Measurements from ENCODE around the gene TMPRSS2.

The TMPRSS2 gene

GRCh38 chr21:41459884-41460534, 47.9 kb downstream of the TMPRSS2 start:
- intact Hi-C loops (cut with DNase I): loop anchor here (10.0 kb wide), 1 partner anchor 175 kb away; no protein-coding TSS in a partner anchor
- DNase-seq: no peak

- no peak for DNase-seq
- intact Hi-C loops (cut with DNase I): no loop called here
These were observed 49.4 kb downstream of the TMPRSS2 start for GRCh38 chr21:41458559-41458958.

GRCh38 chr21:41458121-41458520, 49.8 kb downstream of the TMPRSS2 start:
- no peak for DNase-seq
- intact Hi-C loops (cut with DNase I): no loop called here

GRCh38 chr21:41453761-41454160, 54.2 kb downstream of the TMPRSS2 start:
- intact Hi-C loops (cut with DNase I): no loop called here
- peak in 1 of 42 donors; percentile 1 for DNase-seq

GRCh38 chr21:41453198-41453597, 54.8 kb downstream of the TMPRSS2 start:
- DNase-seq: no peak
- intact Hi-C loops (cut with DNase I): no loop called here

GRCh38 chr21:41451753-41452676, 55.9 kb downstream of the TMPRSS2 start:
- intact Hi-C loops (cut with DNase I): no loop called here
- peak in 1 of 42 donors; percentile 13 for DNase-seq

GRCh38 chr21:41449613-41450012, 58.3 kb downstream of the TMPRSS2 start:
- intact Hi-C loops (cut with DNase I): no loop called here
- peak in 1 of 42 donors; percentile 7 for DNase-seq

GRCh38 chr21:41447356-41447755, 60.6 kb downstream of the TMPRSS2 start:
- intact Hi-C loops (cut with DNase I): no loop called here
- DNase-seq: peak in 1 of 42 donors; percentile 1

GRCh38 chr21:41446586-41446985, 61.4 kb downstream of the TMPRSS2 start:
- DNase-seq: no peak
- intact Hi-C loops (cut with DNase I): no loop called here

GRCh38 chr21:41445465-41445862, 62.5 kb downstream of the TMPRSS2 start:
- no peak for DNase-seq

GRCh38 chr21:41444703-41445464, 63.1 kb downstream of the TMPRSS2 start:
- DNase-seq: peak in 1 of 42 donors; percentile 1
- intact Hi-C loops (cut with DNase I): no loop called here

More at GRCh38 chr21:41445465-41445862, 62.5 kb downstream of the TMPRSS2 start:
- intact Hi-C loops (cut with DNase I): no loop called here

- intact Hi-C loops (cut with DNase I): no loop called here
- peak in 1 of 42 donors; percentile 6 for DNase-seq
These were observed 64.4 kb downstream of the TMPRSS2 start for GRCh38 chr21:41443562-41443961.

- peak in 1 of 42 donors; percentile 0 for DNase-seq
- intact Hi-C loops (cut with DNase I): no loop called here
These were observed 65.3 kb downstream of the TMPRSS2 start for GRCh38 chr21:41442481-41443186.

GRCh38 chr21:41441546-41441945, 66.4 kb downstream of the TMPRSS2 start:
- intact Hi-C loops (cut with DNase I): no loop called here
- no peak for DNase-seq

GRCh38 chr21:41439248-41439647, 68.7 kb downstream of the TMPRSS2 start:
- intact Hi-C loops (cut with DNase I): no loop called here
- peak in 2 of 42 donors; percentile 1 to 13 for DNase-seq

GRCh38 chr21:41438425-41439113, 69.4 kb downstream of the TMPRSS2 start:
- peak in 2 of 42 donors; percentile 1 to 33 for DNase-seq
- intact Hi-C loops (cut with DNase I): no loop called here

GRCh38 chr21:41437729-41438128, 70.2 kb downstream of the TMPRSS2 start:
- intact Hi-C loops (cut with DNase I): no loop called here
- peak in 3 of 42 donors; percentile 0 to 29 (median 12) for DNase-seq

GRCh38 chr21:41435706-41436105, 72.3 kb downstream of the TMPRSS2 start:
- DNase-seq: peak in 3 of 42 donors; percentile 2 to 14 (median 10)
- intact Hi-C loops (cut with DNase I): no loop called here
